PC-3 (cell line): ENCODE measurements around the gene PAM16. TPM values are rescaled to one million over a fixed set of nuclear protein-coding genes. Genes with fewer than 3 reads are reported as not detected.

ENCODE experiments used
- ATAC-seq: fragments of 200-7000 bp; cut with Tn5 transposase; 2 replicates; pipeline ENCODE4 v1.9.1; 2020; ENCODE audit warnings: mild to moderate bottlenecking, moderate library complexity
- BruUV-seq: library from RNA; stranded (reverse); fragments of 400-500 nt; replicated peaks from 2 replicates; lab custom pipeline; 2021; lab: Mats Ljungman, UMichigan
- CTCF ChIA-PET: fragments of 300-600 bp; sonication (Branson Sonifier 250); formaldehyde crosslinking; loops from one replicate; lab custom pipeline; 2022; ENCODE audit warnings: antibody characterized with exemption; lab: Charles Lee
- POLR2A ChIA-PET: fragments of 300-600 bp; sonication (Branson Sonifier 250); formaldehyde crosslinking; loops from one replicate; lab custom pipeline; 2022; ENCODE audit warnings: antibody characterized with exemption; ENCODE audit not compliant: unreplicated experiment; lab: Charles Lee
- DNase-seq: peaks from one replicate; pipeline ENCODE4 v3.0.0-alpha.2; 2015
- H2AFZ ChIP-seq: fragments of 300-600 bp; sonication (generic); 2 replicates; pipeline ENCODE4 v1.6.0; 2016; ENCODE audit warnings: antibody characterized with exemption, low read length
- H3F3A ChIP-seq: fragments of 300-600 bp; sonication (generic); one replicate; pipeline ENCODE4 v1.6.0; 2017; ENCODE audit warnings: antibody characterized with exemption, low read length, control low read depth, mild to moderate bottlenecking; ENCODE audit not compliant: unreplicated experiment
- H3K27ac ChIP-seq: fragments of 300-600 bp; sonication (generic); 2 replicates; pipeline ENCODE4 v1.5.1; 2016; ENCODE audit warnings: mild to moderate bottlenecking, low read length
- H3K27me3 ChIP-seq: fragments of 300-600 bp; sonication (generic); 2 replicates; pipeline ENCODE4 v1.6.1; 2016; ENCODE audit warnings: low read length, mixed read lengths
- H3K36me3 ChIP-seq: fragments of 300-600 bp; sonication (generic); 2 replicates; pipeline ENCODE4 v1.6.1; 2016; ENCODE audit warnings: low read depth, mixed run types, low read length, mixed read lengths
- H3K4me1 ChIP-seq: fragments of 300-600 bp; sonication (generic); 2 replicates; pipeline ENCODE4 v1.5.1; 2016; ENCODE audit warnings: low read length; ENCODE audit not compliant: insufficient read depth
- H3K4me2 ChIP-seq: fragments of 300-600 bp; sonication (generic); 2 replicates; pipeline ENCODE4 v1.6.0; 2016; ENCODE audit warnings: low read length
- H3K4me3 ChIP-seq: fragments of 300-600 bp; sonication (generic); 2 replicates; pipeline ENCODE4 v1.5.1; 2016; ENCODE audit warnings: mild to moderate bottlenecking, low read length, mixed read lengths
- H3K79me2 ChIP-seq: fragments of 300-600 bp; sonication (generic); 2 replicates; pipeline ENCODE4 v1.6.1; 2017; ENCODE audit warnings: low read length, mixed read lengths
- H3K9ac ChIP-seq: fragments of 300-600 bp; sonication (generic); 2 replicates; pipeline ENCODE4 v1.6.0; 2016; ENCODE audit warnings: mild to moderate bottlenecking, low read length
- H3K9me2 ChIP-seq: fragments of 300-600 bp; sonication (generic); replicated peaks from 2 replicates; pipeline ENCODE4 v1.6.1; 2016; ENCODE audit warnings: mixed run types, low read length, mixed read lengths
- H3K9me3 ChIP-seq: fragments of 300-600 bp; sonication (generic); 2 replicates; pipeline ENCODE4 v1.6.1; 2016; ENCODE audit warnings: low read length, mixed read lengths
- H4K20me1 ChIP-seq: fragments of 300-600 bp; sonication (generic); 2 replicates; pipeline ENCODE4 v1.6.1; 2016; ENCODE audit warnings: low read length, mixed read lengths
- EZH2 ChIP-seq: fragments of 300-600 bp; sonication (generic); IDR thresholded peaks from one replicate; pipeline ENCODE4 v1.6.1; 2017; ENCODE audit warnings: antibody characterized with exemption, mild to moderate bottlenecking, low read length; ENCODE audit not compliant: unreplicated experiment
- EZH2phosphoT487 ChIP-seq: fragments of 300-600 bp; sonication (generic); IDR thresholded peaks from 2 replicates; pipeline ENCODE4 v1.6.1; 2018; ENCODE audit warnings: mild to moderate bottlenecking, antibody characterized with exemption, low read length, borderline replicate concordance
- intact Hi-C: fragments of 100-400 bp; cut with micrococcal nuclease; formaldehyde crosslinking; loops from 2 replicates; pipeline ENCODE4 v1.9.0; 2023
- total RNA-seq: library from RNA; depleted of rRNA; stranded (reverse); fragments of >200 nt; gene quantifications from 2 replicates; pipeline ENCODE4 v1.2.3, GENCODE V29; 2014
- TF ChIP-seq, protein P1 (sequence below): fragments of 300-600 bp; sonication (generic); conservative IDR thresholded peaks from 2 replicates; pipeline ENCODE4 v1.5.1; 2017; ENCODE audit warnings: antibody characterized with exemption, low read depth, mild to moderate bottlenecking, low read length

The PAM16 gene
- total RNA-seq, 1 experiment from 2014 or later = 95.5 TPM

GRCh38 chr16:4378161-4378666 lies 27.1 kb upstream of the PAM16 start:
- no TSS peak for BruUV-seq
- Histone ChIP-seq H3F3A (no peaks in the 10 kb centered on the region), H3K36me3 (no peaks in the 10 kb centered on the region), H3K9ac (no peak overlapping the region), H2AFZ (no peak overlapping the region), H3K79me2 (peaks cover 10% of the 10 kb centered on the region), H3K4me2 (no peak overlapping the region), H3K4me1 (peaks cover 36% of the 10 kb centered on the region), H3K9me3 (no peaks in the 10 kb centered on the region), H3K4me3 (no peak overlapping the region), H3K9me2 (no peaks in the 10 kb centered on the region), H4K20me1 (peaks cover 4% of the 10 kb centered on the region; the same call in 1 of the 2 replicates), H3K27me3 (no peaks in the 10 kb centered on the region), H3K27ac (no peak overlapping the region)
- TF ChIP-seq, protein P1, sequence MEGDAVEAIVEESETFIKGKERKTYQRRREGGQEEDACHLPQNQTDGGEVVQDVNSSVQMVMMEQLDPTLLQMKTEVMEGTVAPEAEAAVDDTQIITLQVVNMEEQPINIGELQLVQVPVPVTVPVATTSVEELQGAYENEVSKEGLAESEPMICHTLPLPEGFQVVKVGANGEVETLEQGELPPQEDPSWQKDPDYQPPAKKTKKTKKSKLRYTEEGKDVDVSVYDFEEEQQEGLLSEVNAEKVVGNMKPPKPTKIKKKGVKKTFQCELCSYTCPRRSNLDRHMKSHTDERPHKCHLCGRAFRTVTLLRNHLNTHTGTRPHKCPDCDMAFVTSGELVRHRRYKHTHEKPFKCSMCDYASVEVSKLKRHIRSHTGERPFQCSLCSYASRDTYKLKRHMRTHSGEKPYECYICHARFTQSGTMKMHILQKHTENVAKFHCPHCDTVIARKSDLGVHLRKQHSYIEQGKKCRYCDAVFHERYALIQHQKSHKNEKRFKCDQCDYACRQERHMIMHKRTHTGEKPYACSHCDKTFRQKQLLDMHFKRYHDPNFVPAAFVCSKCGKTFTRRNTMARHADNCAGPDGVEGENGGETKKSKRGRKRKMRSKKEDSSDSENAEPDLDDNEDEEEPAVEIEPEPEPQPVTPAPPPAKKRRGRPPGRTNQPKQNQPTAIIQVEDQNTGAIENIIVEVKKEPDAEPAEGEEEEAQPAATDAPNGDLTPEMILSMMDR = no peak
- no peak for TF ChIP-seq EZH2phosphoT487
- no peak for TF ChIP-seq EZH2
- no peak for DNase-seq
- no peak for ATAC-seq
- intact Hi-C loops = no loop called here
- ChIA-PET CTCF (interaction anchor here (1.0 kb wide), 1 partner anchor 24 kb away, joined by 3 read pairs; no protein-coding TSS in a partner anchor), POLR2A (interaction anchor here (0.6 kb wide), 1 partner anchor 9 kb away, joined by 4 read pairs; no protein-coding TSS in a partner anchor)

- Histone ChIP-seq H2AFZ (no peak overlapping the region), H3K9me2 (no peaks in the 10 kb centered on the region), H3K9ac (no peak overlapping the region), H3K4me1 (peaks cover 42% of the 10 kb centered on the region), H3F3A (no peaks in the 10 kb centered on the region), H3K9me3 (no peaks in the 10 kb centered on the region), H3K27ac (no peak overlapping the region), H3K27me3 (no peaks in the 10 kb centered on the region), H3K79me2 (peaks cover 13% of the 10 kb centered on the region), H4K20me1 (peaks cover 7% of the 10 kb centered on the region; the same call in 1 of the 2 replicates), H3K36me3 (no peaks in the 10 kb centered on the region), H3K4me2 (no peak overlapping the region), H3K4me3 (no peak overlapping the region)
- CTCF ChIA-PET = interaction anchor here (1.0 kb wide), 1 partner anchor 25 kb away, joined by 3 read pairs; no protein-coding TSS in a partner anchor
- POLR2A ChIA-PET = interaction anchor here (0.6 kb wide), 1 partner anchor 9 kb away, joined by 4 read pairs; no protein-coding TSS in a partner anchor
- intact Hi-C loops = no loop called here
- ATAC-seq (no peak), DNase-seq (no peak)
- BruUV-seq = no TSS peak
- TF ChIP-seq EZH2 (no peak), EZH2phosphoT487 (no peak)
- TF ChIP-seq, protein P1 = no peak
These were observed 26.5 kb upstream of the PAM16 start for GRCh38 chr16:4377573-4378154.
